ENCODE measurements around the gene NEFH. TPM values are rescaled to one million over a fixed set of nuclear protein-coding genes. Genes with fewer than 3 reads are reported as not detected.

The NEFH gene
- total RNA-seq, 1 donor from 2014 or later = 3.5 TPM

GRCh38 chr22:29503811-29504372, 23.9 kb downstream of the NEFH start:
- Mint-ChIP-seq H3K27me3 (ENCODE audit: low read depth) (no peaks in the 10 kb centered on the region), H3K36me3 (peaks cover 35% of the 10 kb centered on the region), H3K9me3 (no peaks in the 10 kb centered on the region), H3K4me3 (no peak overlapping the region), H3K4me1 (peaks cover 8% of the 10 kb centered on the region), H3K27ac (peak overlapping the region; percentile 85)
- DNase-seq (ENCODE audit: low spot score in 2 of 2, unreplicated experiment in 2 of 2) = no peak
- TF ChIP-seq CTCF (IDR thresholded peaks at IDR 0.05; ENCODE audit: unreplicated experiment) = no peak

DNA sequence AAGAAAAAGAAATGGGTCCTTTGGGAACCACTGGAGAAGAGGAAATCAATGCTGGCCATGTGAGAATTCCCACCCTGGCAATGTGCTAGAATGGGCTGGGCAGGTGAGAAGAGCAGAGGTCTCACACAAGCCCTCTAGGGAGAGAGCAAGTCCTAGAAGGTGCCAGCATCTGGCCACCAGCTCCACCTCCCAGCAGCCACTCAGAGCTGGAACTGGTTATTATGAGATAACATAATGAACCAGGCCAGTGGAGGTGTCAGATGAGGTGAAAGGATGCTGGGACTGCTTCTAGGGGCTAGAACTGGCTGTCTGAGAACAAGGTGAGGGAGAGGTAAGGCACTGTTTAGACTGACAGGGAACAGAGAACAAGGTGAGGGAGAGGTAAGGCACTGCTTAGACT, 29.3 kb downstream of the NEFH start:
- Mint-ChIP-seq H3K4me1 (no peaks in the 10 kb centered on the region), H3K27ac (no peak overlapping the region), H3K27me3 (ENCODE audit: low read depth) (no peaks in the 10 kb centered on the region), H3K9me3 (no peaks in the 10 kb centered on the region), H3K4me3 (no peak overlapping the region), H3K36me3 (peaks cover 37% of the 10 kb centered on the region)
- DNase-seq (ENCODE audit: low spot score in 2 of 2, unreplicated experiment in 2 of 2) = no peak
- TF ChIP-seq CTCF (IDR thresholded peaks at IDR 0.05; ENCODE audit: unreplicated experiment) = no peak

DNA sequence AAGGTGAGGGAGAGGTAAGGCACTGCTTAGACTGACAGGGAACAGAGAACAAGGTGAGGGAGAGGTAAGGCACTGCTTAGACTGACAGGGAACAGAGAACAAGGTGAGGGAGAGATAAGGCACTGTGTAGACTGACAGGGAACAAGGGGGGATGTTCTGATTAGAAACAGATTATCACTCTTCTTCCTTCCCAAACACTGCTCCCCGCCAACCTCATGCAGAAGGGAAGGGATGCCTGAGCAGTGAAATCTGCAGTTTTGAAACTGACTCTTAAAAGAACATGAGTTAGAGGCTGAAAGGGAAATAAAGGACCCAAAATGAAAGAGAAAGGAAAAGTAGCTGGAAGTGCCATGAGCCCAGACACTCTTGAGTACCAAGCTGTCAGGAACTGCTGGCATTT, 29.8 kb downstream of the NEFH start:
- Mint-ChIP-seq H3K4me1 (no peaks in the 10 kb centered on the region), H3K36me3 (peaks cover 38% of the 10 kb centered on the region), H3K27me3 (ENCODE audit: low read depth) (no peaks in the 10 kb centered on the region), H3K4me3 (no peak overlapping the region), H3K9me3 (no peaks in the 10 kb centered on the region), H3K27ac (no peak overlapping the region)
- TF ChIP-seq CTCF (IDR thresholded peaks at IDR 0.05; ENCODE audit: unreplicated experiment) = no peak
- DNase-seq (ENCODE audit: low spot score in 2 of 2, unreplicated experiment in 2 of 2) = no peak

DNA sequence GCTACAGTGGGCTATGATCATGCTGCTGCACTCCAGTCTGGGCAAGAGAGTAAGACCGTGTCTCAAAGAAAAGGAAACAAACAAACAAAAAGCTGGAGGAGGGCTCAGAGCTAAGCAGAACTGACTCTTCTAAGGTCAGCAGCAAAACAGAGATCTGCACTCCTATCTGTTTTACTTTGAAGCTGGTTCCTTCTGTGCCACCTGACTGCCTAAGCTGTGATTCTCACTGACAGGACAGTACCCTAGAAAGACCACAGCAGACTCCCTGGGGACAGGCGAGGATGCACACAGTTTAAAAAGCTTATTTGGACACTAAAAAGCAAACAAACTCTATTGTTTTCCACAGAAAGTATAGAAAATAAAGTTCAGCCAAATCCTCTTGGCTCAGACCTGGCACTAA, 30.5 kb downstream of the NEFH start:
- no peaks in the 10 kb centered on the region for H3K4me1 Mint-ChIP-seq
- no peaks in the 10 kb centered on the region for H3K9me3 Mint-ChIP-seq
- H3K36me3 Mint-ChIP-seq = peaks cover 35% of the 10 kb centered on the region
- no peak overlapping the region for H3K4me3 Mint-ChIP-seq
- H3K27ac Mint-ChIP-seq = no peak overlapping the region
- H3K27me3 Mint-ChIP-seq (ENCODE audit: low read depth) = no peaks in the 10 kb centered on the region
- no peak for DNase-seq (ENCODE audit: low spot score in 2 of 2, unreplicated experiment in 2 of 2)
- no peak for TF ChIP-seq CTCF (IDR thresholded peaks at IDR 0.05; ENCODE audit: unreplicated experiment)

GRCh38 chr22:29511126-29511862, 31.3 kb downstream of the NEFH start:
- H3K36me3 Mint-ChIP-seq = peaks cover 38% of the 10 kb centered on the region
- H3K4me3 Mint-ChIP-seq = no peak overlapping the region
- H3K4me1 Mint-ChIP-seq = no peaks in the 10 kb centered on the region
- no peaks in the 10 kb centered on the region for H3K27me3 Mint-ChIP-seq (ENCODE audit: low read depth)
- DNase-seq (ENCODE audit: low spot score in 2 of 2, unreplicated experiment in 2 of 2) = no peak
- H3K9me3 Mint-ChIP-seq = no peaks in the 10 kb centered on the region
- TF ChIP-seq CTCF (IDR thresholded peaks at IDR 0.05; ENCODE audit: unreplicated experiment) = no peak
- H3K27ac Mint-ChIP-seq = no peak overlapping the region

All from mesothelial cell of epicardium (in vitro differentiated cells).